Stimulated activated CD4-positive, alpha-beta T cell treated with anti-CD3 and anti-CD28 coated beads, Interleukin-15, amount 100 ng/mL, for 24 hours (primary cell): ENCODE measurements around the gene PVRIG.
"Not testable (repeated sequence)": the region's sequence is repeated elsewhere in the genome, so short reads cannot be mapped to it uniquely, and the experiment has no call there.

Source experiments
- DNase-seq: peaks from one replicate; pipeline ENCODE4 v3.0.0-alpha.2; 2020

PVRIG gene

GRCh38 chr7:100243385-100243784, 23.6 kb downstream of the PVRIG start:
- DNase-seq, result peak; percentile 76

- DNase-seq, result not testable (repeated sequence)
Observed at GRCh38 chr7:100244988-100245605, 25.3 kb downstream of the PVRIG start.

- DNase-seq, result not testable (repeated sequence)
Observed at GRCh38 chr7:100246121-100246864, 26.5 kb downstream of the PVRIG start.

DNA sequence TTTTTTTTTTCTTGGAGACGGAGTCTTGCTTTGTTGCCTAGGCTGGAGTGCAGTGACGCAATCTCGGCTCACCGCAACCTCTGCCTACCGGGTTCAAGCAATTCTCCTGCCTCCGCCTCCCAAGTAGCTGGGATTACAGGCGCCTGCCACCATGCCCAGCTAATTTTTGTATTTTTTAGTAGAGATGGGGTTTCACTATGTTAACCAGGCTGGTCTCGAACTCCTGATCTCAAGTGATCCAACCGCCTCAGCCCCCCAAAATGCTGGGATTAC, 27.1 kb downstream of the PVRIG start:
- DNase-seq, result not testable (repeated sequence)

- no peak for DNase-seq
Observed at GRCh38 chr7:100247152-100247757, 27.5 kb downstream of the PVRIG start.

GRCh38 chr7:100248483-100248882, 28.7 kb downstream of the PVRIG start:
- DNase-seq, result no peak

DNA sequence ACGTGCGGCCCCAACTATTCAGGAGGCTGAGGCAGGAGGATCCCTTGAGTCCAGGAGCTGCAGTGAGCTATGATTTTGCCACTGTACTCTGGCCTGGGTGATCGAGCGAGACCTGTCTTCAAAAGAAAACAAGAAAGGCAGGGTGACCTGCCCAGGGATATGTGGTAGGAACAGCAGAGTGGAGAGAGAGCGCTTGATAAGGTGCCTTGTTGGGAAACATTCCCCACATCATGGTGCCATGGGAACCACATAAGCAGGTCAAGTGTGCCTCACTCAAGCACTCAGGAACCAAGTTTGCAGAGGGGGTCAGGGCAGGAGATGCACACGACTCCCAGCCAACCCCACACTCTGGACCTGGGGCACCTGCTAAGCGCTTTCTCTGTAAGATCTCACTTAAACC, 37.3 kb downstream of the PVRIG start:
- DNase-seq, result no peak

- not testable (repeated sequence) for DNase-seq
Observed at GRCh38 chr7:100259984-100260383, 40.2 kb downstream of the PVRIG start.

GRCh38 chr7:100262896-100263295, 43.1 kb downstream of the PVRIG start:
- not testable (repeated sequence) for DNase-seq

DNA sequence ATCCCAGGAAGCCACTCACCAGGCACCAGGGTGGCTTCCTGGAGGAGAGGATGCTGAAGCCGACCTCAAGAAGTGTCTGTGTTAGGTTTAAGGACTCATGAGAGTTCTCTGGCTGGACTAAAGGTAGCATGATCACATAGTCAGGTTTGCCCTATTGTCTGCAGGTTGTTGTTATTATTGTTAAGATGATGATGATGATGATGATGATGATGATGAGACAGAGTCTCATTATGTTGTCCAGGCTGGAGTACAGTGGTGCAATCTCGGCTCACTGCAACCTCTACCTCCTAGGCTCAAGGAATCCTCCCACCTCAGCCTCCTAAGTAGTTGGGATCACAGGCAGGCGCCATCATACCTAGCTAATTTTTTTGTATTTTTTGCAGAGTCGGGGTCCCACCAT, 44.5 kb downstream of the PVRIG start:
- DNase-seq, result not testable (repeated sequence)

- DNase-seq, result not testable (repeated sequence)
Observed at GRCh38 chr7:100264669-100265165, 45.0 kb downstream of the PVRIG start.

GRCh38 chr7:100265851-100266250, 46.1 kb downstream of the PVRIG start:
- DNase-seq, result not testable (repeated sequence)

GRCh38 chr7:100266576-100267354, 47.0 kb downstream of the PVRIG start:
- DNase-seq, result no peak

DNA sequence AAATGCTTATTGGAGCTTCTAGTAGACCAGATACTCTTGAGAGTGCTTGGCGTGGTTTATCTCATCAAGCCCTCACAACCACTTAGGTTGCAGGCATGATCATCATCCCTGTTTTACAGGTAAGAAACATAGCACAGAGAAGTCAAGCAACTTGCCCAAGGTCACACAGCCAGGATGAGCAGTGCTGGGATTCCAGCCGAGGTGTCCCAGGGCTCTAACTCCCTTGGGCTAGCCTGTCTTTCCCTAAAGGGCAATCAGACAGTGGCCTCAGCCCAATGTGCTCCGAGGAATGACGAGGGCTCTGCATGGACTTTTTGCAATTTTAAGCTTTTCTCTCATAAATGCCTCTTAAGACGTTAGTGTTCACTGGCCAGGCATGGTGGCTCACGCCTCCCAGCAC, 47.9 kb downstream of the PVRIG start:
- DNase-seq, result no peak

- DNase-seq, result not testable (repeated sequence)
Observed at GRCh38 chr7:100268882-100269281, 49.1 kb downstream of the PVRIG start.

GRCh38 chr7:100269306-100270045, 49.7 kb downstream of the PVRIG start:
- not testable (repeated sequence) for DNase-seq

DNA sequence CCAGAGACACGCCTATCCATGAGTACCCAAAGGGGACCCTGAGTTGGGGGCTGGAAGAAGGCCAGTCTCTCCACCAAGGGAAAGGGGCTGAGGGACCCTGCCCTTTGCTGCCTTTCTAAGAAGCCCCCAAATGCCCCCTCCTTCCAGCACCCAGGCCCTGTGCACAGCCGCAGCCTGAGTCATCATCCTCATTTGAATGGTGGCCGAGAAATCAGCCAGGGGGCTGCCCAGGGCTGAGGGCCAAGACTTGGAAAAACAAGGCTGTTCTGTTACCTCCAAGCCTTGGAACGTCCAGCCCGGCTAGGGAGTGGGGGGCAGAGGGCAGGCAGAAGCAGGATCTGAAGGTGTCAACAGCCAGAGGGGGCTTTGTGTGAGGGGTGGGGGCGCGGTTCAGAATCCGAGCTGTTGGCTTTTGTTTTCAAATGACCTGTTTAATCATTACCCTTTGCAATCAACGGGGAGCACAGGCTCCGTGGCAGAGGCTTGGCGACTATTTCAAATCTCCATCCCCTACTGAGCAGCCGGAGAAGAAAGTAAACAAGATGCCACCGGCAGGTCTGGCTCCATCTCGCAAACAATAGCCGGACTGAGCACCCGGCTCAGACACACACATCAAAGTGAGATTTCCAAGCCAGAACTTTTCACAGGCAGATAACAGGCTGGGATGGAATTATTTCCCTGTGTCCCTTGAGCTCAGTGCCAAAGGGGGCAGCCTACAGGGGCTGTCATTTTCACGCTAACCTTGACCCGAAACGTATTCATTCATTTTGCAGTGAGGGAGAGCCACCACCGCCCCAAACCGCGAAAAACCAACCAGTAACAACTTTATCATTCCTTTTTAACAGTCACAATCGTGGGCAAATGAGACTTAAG, 50.5 kb downstream of the PVRIG start:
- not testable (repeated sequence) for DNase-seq
